Brain microvascular endothelial cell (primary cell): Measurements from ENCODE around the gene CACNA2D3.

Experiments
- DNase-seq: peaks from one replicate; pipeline ENCODE4 v3.0.0-alpha.2; 2020
- H3K27ac ChIP-seq: fragments of 250-450 bp; sonication (Bioruptor Pico); 2 replicates; pipeline ENCODE4 v1.5.1; 2020; ENCODE audit warnings: mild to moderate bottlenecking, moderate library complexity
- H3K27me3 ChIP-seq: fragments of 250-450 bp; sonication (Bioruptor Pico); replicated peaks from 2 replicates; pipeline ENCODE4 v1.5.1; 2020; ENCODE audit warnings: mild to moderate bottlenecking
- H3K36me3 ChIP-seq: fragments of 250-450 bp; sonication (Bioruptor Pico); replicated peaks from 2 replicates; pipeline ENCODE4 v1.5.1; 2020; ENCODE audit warnings: mild to moderate bottlenecking
- H3K4me3 ChIP-seq: 2 replicates; pipeline ENCODE4 v1.5.1; 2011; ENCODE audit warnings: low read depth, mild to moderate bottlenecking, control low read depth, low read length, moderate library complexity
- CTCF ChIP-seq: IDR thresholded peaks from 2 replicates; pipeline ENCODE4 v1.5.1; 2011; ENCODE audit warnings: low read depth, mild to moderate bottlenecking, moderate library complexity, low read length, control low read depth, inconsistent platforms; ENCODE audit errors: missing control alignments
- in situ Hi-C: cut with HindIII; loops from 2 replicates; pipeline ENCODE4 v1.10.0; 2017; ENCODE audit warnings: low sequenced_read_pairs, low pct_ligation_motif_present

The CACNA2D3 gene

DNA sequence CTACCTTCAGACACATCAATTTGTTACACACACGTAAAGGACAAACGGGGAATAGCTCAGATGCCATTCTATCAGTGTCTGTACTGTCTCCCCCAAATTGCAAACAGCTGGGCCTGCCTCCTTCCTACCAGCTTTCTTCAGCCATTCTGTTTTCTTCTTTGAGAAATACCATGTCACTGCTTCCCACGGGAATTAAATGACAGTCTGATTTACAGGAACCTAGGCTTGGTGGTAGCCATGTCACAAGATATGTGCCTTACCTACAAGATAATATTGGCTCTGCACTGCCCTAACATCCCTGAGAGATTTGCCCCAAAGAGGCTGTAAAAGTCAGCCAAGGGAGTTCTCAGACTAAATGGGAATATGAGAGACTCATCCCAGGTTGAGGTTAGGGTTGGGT lies 497.2 kb downstream of the CACNA2D3 start:
- DNase-seq, result no peak
- no peak for TF ChIP-seq CTCF
- Histone ChIP-seq H3K27me3 (no peaks in the 10 kb centered on the region), H3K27ac (no peak overlapping the region), H3K36me3 (no peaks in the 10 kb centered on the region), H3K4me3 (no peak overlapping the region)
- in situ Hi-C loops, result no loop called here

GRCh38 chr3:54621184-54621583 lies 498.8 kb downstream of the CACNA2D3 start:
- H3K4me3 ChIP-seq, result no peak overlapping the region
- no peaks in the 10 kb centered on the region for H3K36me3 ChIP-seq
- no peak for DNase-seq
- in situ Hi-C loops, result no loop called here
- TF ChIP-seq CTCF, result no peak
- H3K27me3 ChIP-seq, result no peaks in the 10 kb centered on the region
- no peak overlapping the region for H3K27ac ChIP-seq

- no peak overlapping the region for H3K4me3 ChIP-seq
- H3K27me3 ChIP-seq, result no peaks in the 10 kb centered on the region
- in situ Hi-C loops, result no loop called here
- H3K27ac ChIP-seq, result no peak overlapping the region
- no peaks in the 10 kb centered on the region for H3K36me3 ChIP-seq
- no peak for TF ChIP-seq CTCF
- no peak for DNase-seq
These were observed 500.3 kb downstream of the CACNA2D3 start for GRCh38 chr3:54622678-54623077.

DNA sequence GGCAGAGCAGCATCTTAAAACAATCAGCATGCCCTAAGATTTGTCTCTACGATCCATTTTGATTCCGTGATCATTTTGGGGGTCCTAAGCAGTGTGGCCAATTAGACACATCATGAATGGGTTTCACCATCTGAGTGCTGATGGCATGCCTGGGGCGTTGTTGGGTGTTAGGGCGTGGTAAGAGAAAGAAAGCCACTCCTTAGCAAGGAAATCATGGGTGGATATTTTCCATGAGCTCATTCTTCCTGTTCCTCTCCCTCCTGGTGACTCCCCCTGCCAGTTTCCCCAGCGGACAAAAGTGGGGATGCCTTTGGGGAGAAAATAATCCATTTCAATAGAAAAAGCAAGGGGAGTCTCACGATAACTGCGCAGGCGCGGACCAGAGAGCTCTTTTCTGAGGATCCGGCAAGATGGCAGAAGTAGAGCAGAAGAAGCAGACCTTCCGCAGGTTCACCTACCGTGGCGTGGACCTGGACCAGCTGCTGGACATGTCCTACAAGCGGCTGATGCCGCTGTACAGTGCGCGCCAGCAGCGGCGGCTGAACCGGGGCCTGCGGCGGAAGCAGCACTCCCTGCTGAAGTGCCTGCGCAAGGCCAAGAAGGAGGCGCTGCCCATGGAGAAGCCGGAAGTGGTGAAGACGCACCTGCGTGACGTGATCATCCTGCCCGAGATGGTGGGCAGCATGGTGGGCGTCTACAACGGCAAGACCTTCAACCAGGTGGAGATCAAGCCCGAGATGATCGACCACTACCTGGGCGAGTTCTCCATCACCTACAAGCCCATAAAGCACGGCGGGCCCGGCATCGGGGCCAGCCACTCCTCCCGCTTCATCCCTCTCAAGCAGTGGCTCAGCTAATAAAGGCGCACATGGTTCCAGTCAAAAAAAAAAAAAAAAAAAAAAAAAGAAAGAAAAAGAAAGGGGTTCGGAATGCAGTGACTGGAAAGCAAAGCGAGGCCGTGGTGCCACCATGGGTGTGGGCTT lies 503.7 kb downstream of the CACNA2D3 start:
- DNase-seq, result no peak
- Histone ChIP-seq H3K36me3 (no peaks in the 10 kb centered on the region), H3K4me3 (no peak overlapping the region), H3K27me3 (no peaks in the 10 kb centered on the region), H3K27ac (no peak overlapping the region)
- in situ Hi-C loops, result no loop called here
- TF ChIP-seq CTCF, result no peak

DNA sequence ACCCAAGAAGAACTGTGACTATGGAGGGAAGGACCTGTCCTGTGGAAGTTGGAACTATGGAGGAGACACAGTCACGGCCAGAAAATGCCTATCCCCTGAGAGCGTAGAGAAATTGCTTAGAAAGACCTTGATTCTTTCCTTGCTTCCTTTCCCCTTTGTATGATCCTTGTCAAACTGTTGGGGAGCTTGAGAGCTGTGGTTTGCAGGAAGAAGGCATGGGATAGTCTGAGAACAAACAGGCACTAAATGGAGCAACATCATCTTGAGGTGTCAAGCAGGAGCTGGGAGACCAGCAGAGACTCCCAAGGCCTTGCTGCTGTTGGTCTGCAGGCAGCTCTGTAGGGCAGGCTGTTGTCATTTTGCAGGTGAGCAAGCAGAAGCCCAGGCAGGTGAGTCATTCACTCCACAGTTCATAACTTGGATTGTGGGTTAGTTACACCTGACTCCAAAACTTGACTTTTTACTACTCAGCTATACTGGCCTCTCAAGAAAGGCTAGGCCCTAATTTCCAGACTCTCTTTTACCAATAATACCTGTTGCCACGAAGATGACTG lies 506.6 kb downstream of the CACNA2D3 start:
- Histone ChIP-seq H3K27ac (no peak overlapping the region), H3K27me3 (no peaks in the 10 kb centered on the region), H3K4me3 (no peak overlapping the region), H3K36me3 (no peaks in the 10 kb centered on the region)
- no peak for TF ChIP-seq CTCF
- in situ Hi-C loops, result no loop called here
- DNase-seq, result no peak
